Stimulated activated CD8-positive, alpha-beta memory T cell treated with anti-CD3 and anti-CD28 coated beads, Interleukin-7, amount 100 ng/mL, for 4 hours (primary cell): ENCODE measurements around the gene KRR1.
"Not testable (repeated sequence)": the region's sequence is repeated elsewhere in the genome, so short reads cannot be mapped to it uniquely, and the experiment has no call there.

Experiments
- DNase-seq, 2 donors: peaks; one replicate each; pipeline ENCODE4 v3.0.0-alpha.2; 2020; ENCODE audit warnings: low read depth in 2 of 2

The KRR1 gene

GRCh38 chr12:75477137-75477536 is 34.3 kb downstream of the KRR1 start:
- no peak for DNase-seq

DNA sequence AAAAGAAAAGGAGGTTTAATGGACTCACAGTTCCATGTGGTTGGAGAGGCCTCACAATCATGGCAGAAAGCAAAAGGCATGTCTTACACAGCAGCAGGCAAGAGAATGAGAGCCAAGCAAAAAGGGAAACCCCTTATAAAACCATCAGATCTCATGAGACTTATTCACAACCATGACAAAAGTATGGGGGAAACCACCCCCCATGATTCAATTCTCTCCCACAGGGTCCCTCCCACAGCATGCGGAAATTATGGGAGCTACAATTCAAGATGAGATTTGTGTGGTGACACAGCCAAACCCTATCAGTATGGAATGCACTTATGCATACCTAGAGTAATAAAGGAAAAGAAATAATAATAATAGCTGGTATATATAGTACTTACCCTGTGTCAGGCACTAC is 35.3 kb downstream of the KRR1 start:
- DNase-seq: no peak

DNA sequence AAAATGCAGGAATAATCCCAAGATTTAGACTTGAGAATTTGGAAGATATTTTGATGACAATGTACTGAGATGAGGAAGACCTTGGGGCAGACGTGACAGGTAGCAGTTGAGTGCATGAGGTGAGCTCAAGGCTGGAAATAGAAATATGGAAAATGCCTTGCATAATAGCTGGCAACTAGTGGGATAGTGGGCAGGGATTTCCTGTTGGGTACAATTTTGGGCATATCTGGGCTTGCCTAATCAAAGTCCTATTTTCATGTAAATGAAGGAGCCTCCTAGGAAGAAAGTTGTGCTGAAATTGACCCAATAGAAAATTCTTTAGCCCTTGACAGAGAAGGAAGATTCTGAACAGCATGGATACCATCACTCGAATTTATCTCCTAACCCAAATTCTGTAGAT is 37.3 kb downstream of the KRR1 start:
- DNase-seq: no peak

DNA sequence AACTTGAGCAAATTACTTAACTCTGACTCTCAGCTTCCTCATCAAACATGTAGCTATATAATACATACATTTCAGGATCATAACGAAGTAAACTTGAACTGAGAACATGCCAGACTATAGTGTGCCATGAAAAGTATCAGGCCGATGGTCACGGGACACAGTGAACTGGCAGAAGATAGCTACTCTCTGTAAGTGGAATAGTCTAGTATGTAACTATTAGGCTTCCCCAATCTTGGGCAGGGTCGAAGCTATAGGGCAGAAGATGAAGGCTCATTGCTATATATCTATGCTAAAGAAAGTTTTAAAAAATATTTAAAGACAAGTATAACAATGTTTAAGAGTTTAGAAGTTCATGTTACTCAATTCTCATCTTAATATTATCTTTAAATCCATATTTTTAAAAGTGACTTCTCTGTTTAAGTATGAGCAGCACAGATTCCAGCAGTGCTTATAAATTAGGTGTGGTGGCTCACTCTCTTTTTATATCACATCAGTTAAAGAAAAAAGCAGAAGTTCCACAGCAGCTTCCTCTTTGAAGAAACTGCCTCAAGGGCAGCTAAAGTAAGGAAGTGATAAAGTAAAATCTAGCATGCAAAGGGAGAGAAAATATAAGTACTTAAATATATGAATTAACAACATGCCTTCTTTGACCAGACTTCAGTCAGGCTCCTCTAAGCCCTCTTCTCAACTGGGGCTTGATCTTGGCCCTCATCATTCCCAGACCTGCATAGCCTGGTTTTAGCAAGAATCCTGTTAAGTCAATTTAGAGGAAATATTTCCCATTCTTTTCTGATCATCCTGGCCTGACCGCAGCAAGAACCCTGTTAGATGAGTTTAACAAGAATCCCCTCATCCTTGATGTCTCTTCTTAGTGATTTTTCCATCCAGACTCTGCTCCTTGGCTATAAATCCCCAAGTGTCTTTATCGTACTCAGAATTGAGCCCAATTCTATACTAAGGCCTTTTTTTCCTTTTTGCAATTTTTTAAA is 39.2 kb downstream of the KRR1 start:
- no peak for DNase-seq

GRCh38 chr12:75460204-75460603 is 51.2 kb downstream of the KRR1 start:
- no peak for DNase-seq

DNA sequence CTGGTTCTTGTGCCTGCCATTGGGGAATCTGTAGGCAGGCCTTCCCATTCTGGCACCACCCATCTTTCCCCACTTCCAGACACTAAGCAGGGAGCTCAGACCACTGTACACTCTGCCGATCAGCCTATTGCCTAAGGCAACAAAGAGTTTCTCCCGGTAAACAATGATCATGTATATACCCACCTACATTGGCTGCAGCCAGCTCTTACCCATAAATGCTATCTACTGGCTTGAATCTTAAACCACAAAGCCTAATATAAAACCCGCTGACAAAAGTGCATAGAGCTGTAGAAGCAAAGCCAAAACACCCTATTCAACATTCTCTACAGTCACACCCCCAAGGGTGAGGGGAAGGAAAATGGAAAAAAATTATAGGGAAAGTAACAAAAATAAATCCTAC is 51.7 kb downstream of the KRR1 start:
- DNase-seq: no peak

- DNase-seq: not testable (repeated sequence)
Measured at GRCh38 chr12:75457866-75458265, 53.5 kb downstream of the KRR1 start.

GRCh38 chr12:75457191-75457590 is 54.2 kb downstream of the KRR1 start:
- DNase-seq: no peak

DNA sequence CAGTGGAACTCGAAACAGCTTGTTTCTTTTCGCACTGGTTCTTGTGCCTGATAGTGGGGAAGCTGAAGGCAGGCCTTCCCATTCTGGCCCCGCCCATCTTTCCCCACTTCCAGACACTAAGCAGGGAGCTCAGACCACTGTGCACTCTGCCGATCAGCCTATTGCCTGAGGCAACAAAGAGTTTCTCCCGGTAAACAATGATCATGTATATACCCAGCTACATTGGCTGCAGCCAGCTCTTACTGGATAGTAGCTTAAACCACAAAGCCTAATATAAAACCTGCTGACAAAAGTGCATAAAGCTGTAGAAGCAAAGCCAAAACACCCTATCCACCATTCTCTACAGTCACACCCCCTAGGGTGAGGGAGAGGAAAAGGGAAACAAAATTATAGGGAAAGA is 55.6 kb downstream of the KRR1 start:
- DNase-seq: no peak

DNA sequence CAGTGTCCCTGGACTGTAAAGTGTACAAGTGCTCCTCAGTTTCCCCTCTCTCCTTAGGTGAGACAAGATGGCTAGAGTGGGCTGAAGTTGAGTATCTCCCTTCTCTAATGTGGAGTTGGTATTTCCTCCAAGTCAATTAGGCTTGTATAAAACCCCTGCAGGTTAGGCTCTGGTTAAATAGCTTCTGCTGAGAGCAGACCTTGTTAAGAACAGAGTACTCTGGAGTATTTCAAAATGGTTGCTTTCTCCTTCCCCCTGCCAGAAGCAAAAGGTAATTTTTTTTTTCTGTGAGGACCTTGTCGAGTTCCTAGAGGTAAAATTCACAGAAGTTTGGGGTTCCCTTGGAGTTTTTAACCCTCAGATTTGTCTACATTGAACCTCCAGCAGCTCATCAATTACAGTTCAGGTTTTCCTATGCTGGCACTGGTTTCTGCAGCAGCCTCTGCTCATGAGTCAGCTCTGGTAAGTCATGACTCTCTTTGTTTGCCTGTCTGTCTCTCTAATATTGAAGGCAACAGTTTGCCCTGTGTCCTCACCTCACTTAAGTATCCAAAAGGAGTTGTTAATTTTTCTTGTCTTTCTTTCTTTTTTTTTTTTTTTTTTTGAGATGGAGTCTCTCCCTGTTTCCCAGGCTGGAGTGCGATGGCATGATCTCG is 58.6 kb downstream of the KRR1 start:
- no peak for DNase-seq

- DNase-seq: no peak
Measured at GRCh38 chr12:75447691-75448393, 63.6 kb downstream of the KRR1 start.

DNA sequence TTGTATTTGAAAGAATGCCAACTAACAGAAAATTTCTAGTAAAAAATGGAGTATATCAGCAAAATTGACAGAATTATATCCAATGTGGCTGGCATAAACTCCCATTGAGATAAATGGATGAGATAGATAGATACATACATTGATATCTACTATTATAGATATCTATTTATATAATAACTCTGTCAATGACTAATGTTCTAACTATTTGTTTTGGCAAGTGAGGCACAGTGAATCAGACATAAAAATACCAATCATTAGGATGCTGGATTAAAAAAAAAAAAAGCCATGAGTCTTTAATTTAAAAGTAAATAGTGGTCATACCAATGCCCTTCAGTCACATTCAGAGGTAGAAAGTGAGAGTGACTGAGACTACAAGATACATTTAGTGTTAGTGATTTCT is 64.6 kb downstream of the KRR1 start:
- DNase-seq: no peak

- not testable (repeated sequence) for DNase-seq
Measured at GRCh38 chr12:75445137-75445507, 66.3 kb downstream of the KRR1 start.

GRCh38 chr12:75444429-75445136 is 66.8 kb downstream of the KRR1 start:
- DNase-seq: no peak

DNA sequence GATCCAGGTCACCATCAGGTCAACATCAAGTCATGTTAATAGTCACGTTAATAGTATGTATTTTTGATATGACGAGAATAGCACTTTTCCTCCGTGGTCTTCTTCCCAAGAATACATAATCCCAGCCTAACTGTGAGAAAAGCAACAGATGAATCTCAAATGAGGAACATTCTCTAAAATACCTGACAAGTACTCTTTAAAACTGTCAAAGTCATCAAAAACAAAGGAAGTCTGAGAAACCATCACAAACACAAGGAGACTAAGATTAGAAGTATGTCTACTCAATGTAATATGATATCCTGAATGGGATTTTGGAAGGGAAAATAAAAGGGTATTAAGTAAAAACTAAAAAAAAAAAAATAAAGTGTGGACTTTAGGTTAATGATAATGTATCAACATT is 67.7 kb downstream of the KRR1 start:
- DNase-seq: no peak

DNA sequence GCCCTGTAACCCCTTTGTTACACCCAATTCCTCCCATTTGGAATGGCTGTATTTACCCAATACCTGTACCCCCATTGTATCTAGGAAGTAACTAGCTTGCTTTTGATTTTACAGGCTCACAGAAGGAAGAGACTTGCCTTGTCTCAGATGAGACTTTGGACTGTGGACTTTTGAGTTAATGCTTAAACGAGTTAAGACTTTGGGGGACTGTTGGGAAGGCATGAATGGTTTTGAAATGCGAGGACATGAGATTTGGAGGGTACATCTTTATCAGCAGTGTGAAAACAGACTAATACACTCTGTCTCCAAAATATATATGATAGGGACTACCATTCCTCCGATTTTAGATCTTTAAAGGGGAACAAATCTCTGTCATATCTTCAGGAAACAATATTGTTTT is 69.0 kb downstream of the KRR1 start:
- DNase-seq: not testable (repeated sequence)

GRCh38 chr12:75441687-75442449 is 69.5 kb downstream of the KRR1 start:
- not testable (repeated sequence) for DNase-seq
